K562 (cell line): Measurements from ENCODE around the gene ERCC4. TPM values are rescaled to one million over a fixed set of nuclear protein-coding genes. Genes with fewer than 3 reads are reported as not detected.

Experiments used
- ATAC-seq: fragments of 200-7000 bp; cut with Tn5 transposase; 3 replicates; pipeline ENCODE4 v1.9.1; 2020; ENCODE audit warnings: moderate library complexity
- BruUV-seq: library from RNA; stranded (reverse); fragments of 400-500 nt; replicated peaks from 2 replicates; lab custom pipeline; 2021; lab: Mats Ljungman, UMichigan
- CTCF ChIA-PET: fragments of 300-600 bp; formaldehyde crosslinking; extraction: SDS; loops from one replicate; lab custom pipeline; 2021; ENCODE audit warnings: low intra/inter-chr PET ratio; lab: Yijun Ruan, JAX
- POLR2A ChIA-PET: fragments of 300-600, 350-650 bp; sonication (Branson Sonifier 250); formaldehyde crosslinking; extraction: SDS; loops from one replicate; lab custom pipeline; 2021; ENCODE audit warnings: antibody characterized with exemption, inconsistent platforms; lab: Yijun Ruan, JAX
- DNase-seq, 4 experiments: peaks; one replicate each; pipeline versions ENCODE4 v3.0.0 to v3.0.0-alpha.2; 2011 to 2018; ENCODE audit warnings: low spot score in 3 of 4, mixed read lengths in 3 of 4; ENCODE audit errors: extremely low read depth in 1 of 4
- FAIRE-seq: peaks from 2 replicates; lab custom pipeline; 2011; peaks lifted over from hg19 to GRCh38; lab: Jason Lieb, UNC
- H2AFZ ChIP-seq: 2 replicates; pipeline ENCODE4 v1.6.0; 2011; ENCODE audit warnings: low read depth, low read length, control low read depth, inconsistent platforms
- H3K27ac ChIP-seq: fragments of 200-600 bp; 3 replicates; pipeline ENCODE4 v1.8.0; 2011; ENCODE audit warnings: low read depth, mild to moderate bottlenecking, control low read depth, inconsistent platforms, low read length, moderate library complexity, mixed read lengths; ENCODE audit errors: extremely low read depth
- H3K27me3 ChIP-seq, 2 experiments: fragments of 300-600 bp in 1 of 2; 2 replicates in 1 of 2; 3 replicates in 1 of 2; pipeline versions ENCODE4 v1.6.0 to v1.8.0; 2011; ENCODE audit warnings: inconsistent platforms in 2 of 2, low read length in 2 of 2, mild to moderate bottlenecking in 1 of 2, mixed read lengths in 1 of 2, moderate library complexity in 1 of 2; ENCODE audit not compliant: control insufficient read depth in 2 of 2, insufficient read depth in 2 of 2
- H3K36me3 ChIP-seq: fragments of 300-600 bp; 3 replicates; pipeline ENCODE4 v1.8.0; 2011; ENCODE audit warnings: mild to moderate bottlenecking, low read length, inconsistent platforms; ENCODE audit not compliant: control insufficient read depth, insufficient read depth
- H3K4me1 ChIP-seq, 2 experiments: fragments of 200-600 bp in 1 of 2; replicated peaks in 1 of 2; 2 replicates in 1 of 2; 3 replicates in 1 of 2; pipeline versions ENCODE4 v1.5.1 to v1.8.0; 2011; ENCODE audit warnings: inconsistent platforms in 2 of 2, low read length in 2 of 2, mild to moderate bottlenecking in 1 of 2, mixed read lengths in 1 of 2, moderate library complexity in 1 of 2; ENCODE audit not compliant: control insufficient read depth in 2 of 2, insufficient read depth in 2 of 2
- H3K4me2 ChIP-seq: 2 replicates; pipeline ENCODE4 v1.6.1; 2011; ENCODE audit warnings: low read length, control low read depth, inconsistent platforms, mixed read lengths; ENCODE audit not compliant: insufficient read depth
- H3K4me3 ChIP-seq: fragments of 200-600 bp; sonication (generic), shearing (Covaris generic); 2 replicates; pipeline ENCODE4 v1.5.1; 2016; ENCODE audit warnings: control low read depth, inconsistent platforms
- H3K79me2 ChIP-seq: fragments of 200-600 bp; 3 replicates; pipeline ENCODE4 v1.8.0; 2011; ENCODE audit warnings: low read length, inconsistent platforms; ENCODE audit not compliant: control insufficient read depth, insufficient read depth
- H3K9ac ChIP-seq, 2 experiments: 2 replicates each; pipeline versions ENCODE4 v1.6.0 to v1.6.1; 2011; ENCODE audit warnings: low read depth in 2 of 2, low read length in 2 of 2, control low read depth in 1 of 2, inconsistent platforms in 1 of 2, mild to moderate bottlenecking in 1 of 2, mixed read lengths in 1 of 2; ENCODE audit not compliant: insufficient read depth in 1 of 2
- H3K9me1 ChIP-seq: one replicate; pipeline ENCODE4 v1.6.0; 2011; ENCODE audit warnings: inconsistent platforms, mild to moderate bottlenecking, low read length, moderate library complexity; ENCODE audit not compliant: control insufficient read depth, insufficient read depth
- H3K9me3 ChIP-seq: replicated peaks from 2 replicates; pipeline ENCODE4 v1.5.1; 2011; ENCODE audit warnings: low read depth, low read length, inconsistent platforms; ENCODE audit not compliant: control insufficient read depth, insufficient read depth
- H4K20me1 ChIP-seq: replicated peaks from 2 replicates; pipeline ENCODE4 v1.6.1; 2011; ENCODE audit warnings: low read length, inconsistent platforms, mixed read lengths; ENCODE audit not compliant: control insufficient read depth, insufficient read depth
- FOXJ2 ChIP-seq: fragments of 200-800 bp; sonication (Bioruptor generic); IDR thresholded peaks from 2 replicates; pipeline ENCODE4 v1.6.1; 2016; ENCODE audit warnings: missing genetic modification characterization, missing compliant biosample characterization
- RAD51 ChIP-seq: fragments of 450-650 bp; IDR thresholded peaks from 2 replicates; pipeline ENCODE4 v1.7.1; 2016; ENCODE audit warnings: low read depth, mild to moderate bottlenecking, borderline replicate concordance
- ZNF408 ChIP-seq: fragments of 250-450 bp; sonication (Bioruptor Pico); IDR thresholded peaks from 2 replicates; pipeline ENCODE4 v1.4.0; 2020; ENCODE audit warnings: low read depth, mild to moderate bottlenecking, moderate library complexity
- WGBS: fragments of 100-300 bp; shearing (Covaris generic); methylation state at CpG from one replicate; pipeline ENCODE4 v1.1.6; 2016; ENCODE audit warnings: low coverage, mixed read lengths; ENCODE audit not compliant: insufficient coverage; ENCODE audit errors: missing lambda C conversion rate; 5-methylcytosine and 5-hydroxymethylcytosine counted together
- in situ Hi-C: fragments of 300-500 bp; cut with MboI; formaldehyde crosslinking; loops from 4 replicates; pipeline ENCODE4 v1.15.0; 2018; ENCODE audit warnings: inconsistent platforms, mixed read lengths
- intact Hi-C: fragments of 100-400 bp; cut with micrococcal nuclease; formaldehyde crosslinking; loops from 2 replicates; pipeline ENCODE4 v1.14.2; 2022
- polyA plus RNA-seq, 8 experiments: library from polyadenylated mRNA; depleted of rRNA in 4 of 8; stranded (reverse) in 5 of 8; unstranded in 3 of 8; fragments of >200 nt; fragmentation: Nextera tagmentation in 2 of 8; fragmentation: Illumina TruSeq in 1 of 8; extraction: Ambion mirVana in 2 of 8; extraction: Trizol in 1 of 8; gene quantifications; 2 replicates each; pipeline versions ENCODE4 v1.2.1 to v1.2.3, GENCODE V29; 2011 to 2014; ENCODE audit warnings: inconsistent platforms in 1 of 8, missing spikeins in 1 of 8
- total RNA-seq, 7 experiments: library from RNA; depleted of rRNA in 6 of 7; stranded (reverse); fragments of >200 nt in 6 of 7; fragmentation: Illumina TruSeq in 2 of 7; extraction: Trizol in 2 of 7; gene quantifications; 2 replicates each; pipeline versions ENCODE4 v1.2.1 to v1.2.3, GENCODE V29; 2011 to 2021; ENCODE audit warnings: low replicate concordance in 1 of 7
- TF ChIP-seq, protein P1 (sequence below): fragments of 450-650 bp; formaldehyde crosslinking; IDR thresholded peaks from 2 replicates; pipeline ENCODE4 v1.4.0; 2020; ENCODE audit warnings: mild to moderate bottlenecking, mixed read lengths
- TF ChIP-seq, protein P2 (sequence below), 3 experiments: fragments of 200-800 bp in 1 of 3; sonication (Bioruptor generic) in 1 of 3; sonication (generic) in 1 of 3; formaldehyde crosslinking in 1 of 3; IDR thresholded peaks; 2 replicates each; pipeline versions ENCODE4 v1.6.1 to v1.8.0; 2016 to 2022; ENCODE audit warnings: mild to moderate bottlenecking in 2 of 3, missing compliant biosample characterization in 2 of 3, missing genetic modification characterization in 2 of 3, missing genetic modification reagents in 1 of 3

The ERCC4 gene
- total and polyA plus RNA-seq, 9 of the 15 experiments (the other 6 are each of a cell fraction or from before 2014, with no cell fraction given) = 3.7 to 10.5 (median 6.0) TPM

DNA sequence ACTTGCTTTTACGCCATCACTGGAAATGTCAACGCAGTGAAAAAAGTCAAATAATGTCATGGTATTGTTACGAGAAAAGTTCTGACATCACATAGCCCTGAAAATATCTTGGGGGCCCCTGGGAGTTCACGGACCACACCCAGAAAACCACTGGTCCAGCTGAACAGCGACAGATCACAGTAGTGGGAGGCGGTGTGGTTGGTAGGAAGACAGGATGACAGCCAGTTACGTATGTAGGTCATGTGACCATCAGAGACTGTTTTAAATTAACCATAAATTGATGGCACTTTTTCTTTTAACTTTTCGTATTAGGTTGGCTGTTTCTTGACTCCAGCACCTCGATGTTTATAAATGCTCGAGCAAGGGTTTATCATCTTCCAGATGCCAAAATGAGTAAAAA lies 11.9 kb downstream of the ERCC4 start:
- Histone ChIP-seq H2AFZ (no peak overlapping the region), H3K9ac (no peak overlapping the region), H4K20me1 (no peaks in the 10 kb centered on the region), H3K79me2 (no peaks in the 10 kb centered on the region), H3K4me1 (no peaks in the 10 kb centered on the region), H3K36me3 (peaks cover 19% of the 10 kb centered on the region; the same call in 2 of the 3 replicates), H3K27me3 (no peaks in the 10 kb centered on the region), H3K27ac (no peak overlapping the region), H3K4me3 (no peak overlapping the region), H3K9me3 (no peaks in the 10 kb centered on the region), H3K4me2 (no peak overlapping the region), H3K9me1 (no peaks in the 10 kb centered on the region)
- FAIRE-seq (no peak), ATAC-seq (no peak), DNase-seq (peak in 2 of 4 experiments; percentile 13 to 14)
- intact Hi-C loops = no loop called here
- POLR2A ChIA-PET = interaction anchor here (0.6 kb wide), 1 partner anchor 354 kb away, joined by 3 read pairs; no protein-coding TSS in a partner anchor
- 68% methylated on average over 10 of the region's 10 CpGs for WGBS
- no TSS peak for BruUV-seq
- TF ChIP-seq FOXJ2 (no peak), ZNF408 (no peak), RAD51 (peak; percentile 38; the same call in 1 of the 2 replicates)
- TF ChIP-seq, protein P1, sequence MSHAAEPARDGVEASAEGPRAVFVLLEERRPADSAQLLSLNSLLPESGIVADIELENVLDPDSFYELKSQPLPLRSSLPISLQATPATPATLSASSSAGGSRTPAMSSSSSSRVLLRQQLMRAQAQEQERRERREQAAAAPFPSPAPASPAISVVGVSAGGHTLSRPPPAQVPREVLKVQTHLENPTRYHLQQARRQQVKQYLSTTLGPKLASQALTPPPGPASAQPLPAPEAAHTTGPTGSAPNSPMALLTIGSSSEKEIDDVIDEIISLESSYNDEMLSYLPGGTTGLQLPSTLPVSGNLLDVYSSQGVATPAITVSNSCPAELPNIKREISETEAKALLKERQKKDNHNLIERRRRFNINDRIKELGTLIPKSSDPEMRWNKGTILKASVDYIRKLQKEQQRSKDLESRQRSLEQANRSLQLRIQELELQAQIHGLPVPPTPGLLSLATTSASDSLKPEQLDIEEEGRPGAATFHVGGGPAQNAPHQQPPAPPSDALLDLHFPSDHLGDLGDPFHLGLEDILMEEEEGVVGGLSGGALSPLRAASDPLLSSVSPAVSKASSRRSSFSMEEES (CRISPR knock-in tag) = peak; percentile 80
- TF ChIP-seq, protein P2, sequence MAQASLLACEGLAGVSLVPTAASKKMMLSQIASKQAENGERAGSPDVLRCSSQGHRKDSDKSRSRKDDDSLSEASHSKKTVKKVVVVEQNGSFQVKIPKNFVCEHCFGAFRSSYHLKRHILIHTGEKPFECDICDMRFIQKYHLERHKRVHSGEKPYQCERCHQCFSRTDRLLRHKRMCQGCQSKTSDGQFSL (CRISPR knock-in tag; IDR thresholded peaks at IDR 0.05) = no peak
- TF ChIP-seq, protein P2 (tag; IDR thresholded peaks at IDR 0.05) = no peak
- CTCF ChIA-PET = no interaction called here
- in situ Hi-C loops = no loop called here
